ENCODE data around the gene KYNU.
"Not testable (repeated sequence)": the region's sequence is repeated elsewhere in the genome, so short reads cannot be mapped to it uniquely, and the experiment has no call there.

Gene KYNU

DNA sequence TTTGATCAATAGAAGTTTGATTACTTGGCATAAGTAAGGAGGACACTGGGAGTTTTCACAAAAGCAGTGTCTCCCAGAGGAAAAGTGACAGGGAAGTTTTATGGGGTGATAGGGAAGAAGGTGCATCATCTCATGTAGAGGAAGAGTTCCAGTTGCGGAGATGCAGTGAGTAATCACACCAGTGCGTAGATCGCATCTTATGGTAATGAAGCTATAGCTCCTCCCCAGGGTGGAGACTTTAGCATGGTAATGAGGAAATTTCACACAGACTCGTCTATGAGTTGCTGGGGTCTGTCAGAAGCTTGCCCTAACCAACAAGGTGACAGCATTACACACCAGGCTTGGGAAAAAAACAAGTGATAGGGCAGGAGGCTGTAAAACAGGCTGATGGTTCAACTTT, 49.0 kb downstream of the KYNU start:
- DNase-seq, result no peak

DNA sequence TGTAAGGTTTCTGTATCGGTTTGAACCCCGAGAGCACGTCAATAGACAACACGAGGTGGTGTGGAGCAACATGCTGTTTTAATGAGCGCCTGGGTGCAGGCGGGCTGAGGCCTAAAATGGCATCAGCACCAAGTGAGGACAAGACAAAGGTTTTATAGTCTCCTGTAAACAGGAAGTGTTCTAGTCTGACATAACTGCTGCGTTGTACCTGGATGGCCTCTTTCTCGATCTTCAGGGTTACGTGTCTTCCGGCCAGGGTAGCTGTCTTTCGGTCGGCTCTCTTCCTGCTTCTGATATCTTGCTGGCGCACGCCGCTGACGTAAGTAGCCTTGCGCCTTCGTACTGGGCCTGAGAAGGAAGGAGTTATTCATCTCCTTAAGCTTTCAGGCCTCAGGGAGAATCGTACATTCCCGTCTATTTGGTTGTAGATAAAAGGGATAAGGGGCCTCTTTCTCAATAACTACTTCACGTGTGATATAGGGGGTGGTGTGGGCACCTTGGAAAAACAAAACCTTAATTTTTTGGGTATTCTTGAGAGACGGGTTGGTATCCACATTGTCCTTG, 53.5 kb downstream of the KYNU start:
- no peak for DNase-seq

GRCh38 chr2:142933916-142934315, 56.5 kb downstream of the KYNU start:
- no peak for DNase-seq

DNA sequence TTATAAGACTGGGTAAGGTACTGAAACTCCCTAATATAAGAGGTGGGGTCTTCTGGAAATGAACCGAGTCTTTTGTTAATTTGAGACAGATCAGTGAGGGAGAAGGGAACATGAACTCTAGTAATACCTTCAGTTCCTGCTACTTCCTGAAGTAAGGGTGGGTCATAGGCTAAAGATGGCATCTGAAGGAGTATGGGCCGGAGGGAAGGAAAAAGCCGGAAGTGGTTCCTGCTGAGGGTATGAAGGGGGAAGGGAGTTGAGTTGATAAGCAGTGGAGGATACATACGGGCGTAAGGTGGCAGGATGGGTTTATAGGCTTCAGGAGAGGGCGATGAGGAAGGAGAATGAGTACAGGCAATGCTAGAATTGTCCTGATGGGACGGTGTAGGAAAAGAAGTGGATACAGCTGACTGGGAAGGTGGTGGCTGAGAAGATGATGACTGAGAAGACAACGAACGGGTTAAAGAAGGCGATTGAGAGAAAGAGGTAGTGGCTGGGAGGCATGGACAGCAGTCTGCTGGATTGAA, 58.2 kb downstream of the KYNU start:
- no peak for DNase-seq

GRCh38 chr2:142936629-142937028, 59.2 kb downstream of the KYNU start:
- no peak for DNase-seq

GRCh38 chr2:142937347-142937746, 59.9 kb downstream of the KYNU start:
- DNase-seq, result no peak

DNA sequence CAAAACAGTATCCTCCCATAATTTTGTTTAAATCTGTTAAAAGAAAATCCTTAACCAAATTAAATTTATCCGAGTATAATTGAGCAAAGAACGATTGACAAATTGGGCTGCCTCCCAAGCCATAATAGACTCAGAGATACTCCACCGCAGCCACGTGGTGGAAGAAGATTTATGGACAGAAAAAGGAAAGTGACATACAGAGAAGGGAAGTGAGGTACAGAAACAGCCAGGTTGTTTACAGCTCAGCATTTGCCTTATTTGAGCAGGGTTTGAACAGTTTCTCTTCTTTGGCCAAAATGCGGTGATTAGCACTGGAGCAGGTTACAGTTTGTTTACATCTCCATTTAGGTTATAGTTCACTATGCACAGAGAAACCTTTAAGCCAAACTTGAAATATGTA, 60.8 kb downstream of the KYNU start:
- no peak for DNase-seq

- no peak for DNase-seq
Measured at GRCh38 chr2:142940606-142941223, 63.3 kb downstream of the KYNU start.

DNA sequence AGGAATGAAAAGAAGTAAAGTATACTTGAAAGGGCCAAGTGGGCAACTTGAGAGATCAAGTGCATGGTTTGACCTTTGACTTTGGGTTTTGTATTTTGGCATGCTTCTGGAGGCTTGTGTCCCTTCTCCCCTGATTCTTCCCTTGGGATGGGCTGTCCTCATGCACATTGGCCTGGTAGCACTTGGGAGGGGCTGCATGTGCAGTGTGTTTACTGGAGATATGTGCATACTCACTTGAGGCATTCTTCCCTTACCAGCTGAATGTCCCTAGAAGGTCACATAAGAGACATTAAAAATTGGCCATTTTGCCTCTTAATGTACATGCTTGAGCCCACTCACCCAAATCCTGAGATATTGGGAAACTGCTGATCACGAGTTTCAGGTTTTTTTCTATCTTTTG, 65.2 kb downstream of the KYNU start:
- DNase-seq, result no peak

- DNase-seq, result no peak
Measured at GRCh38 chr2:142944264-142944663, 66.8 kb downstream of the KYNU start.

- DNase-seq, result no peak
Measured at GRCh38 chr2:142944721-142945120, 67.3 kb downstream of the KYNU start.

- no peak for DNase-seq
Measured at GRCh38 chr2:142946941-142947340, 69.5 kb downstream of the KYNU start.

GRCh38 chr2:142948723-142949122, 71.3 kb downstream of the KYNU start:
- not testable (repeated sequence) for DNase-seq

DNA sequence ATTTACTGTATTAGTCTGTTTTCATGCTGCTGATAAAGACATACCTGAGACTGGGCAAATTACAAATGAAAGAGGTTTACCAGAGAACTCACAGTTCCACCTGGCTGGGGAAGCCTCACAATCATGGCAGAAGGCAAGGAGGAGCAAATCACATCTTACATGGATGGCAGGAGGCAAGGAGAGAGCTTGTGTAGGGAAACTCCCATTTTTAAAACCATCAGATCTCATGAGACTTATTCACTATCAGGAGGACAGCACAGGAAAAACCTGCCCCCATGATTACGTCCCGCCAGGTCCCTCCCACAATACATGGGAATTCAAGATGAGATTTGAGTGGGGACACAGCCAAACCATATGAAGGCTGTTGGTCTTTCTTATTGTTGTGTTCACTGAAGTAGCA, 72.9 kb downstream of the KYNU start:
- DNase-seq, result not testable (repeated sequence)

GRCh38 chr2:142951190-142952007, 73.9 kb downstream of the KYNU start:
- no peak for DNase-seq

DNA sequence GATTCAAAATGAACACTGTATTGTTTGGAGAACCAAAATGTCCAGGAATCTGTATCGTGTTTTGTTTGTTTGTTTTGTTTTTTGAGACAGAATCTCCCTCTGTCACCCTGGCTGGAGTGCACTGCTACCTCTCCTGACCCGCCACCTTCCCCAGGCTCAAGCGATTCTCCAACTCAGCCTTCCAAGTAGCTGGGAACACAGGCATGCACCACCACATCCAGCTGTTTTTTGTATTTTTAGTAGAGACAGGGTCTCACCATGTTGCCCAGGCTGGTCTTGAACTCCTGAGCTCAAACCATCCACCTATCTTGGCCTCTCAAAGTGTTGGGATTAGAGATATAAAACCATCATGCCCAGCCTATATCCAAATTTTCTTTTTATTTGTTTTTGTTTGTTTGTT, 74.6 kb downstream of the KYNU start:
- DNase-seq, result no peak

GRCh38 chr2:142952793-142953494, 75.5 kb downstream of the KYNU start:
- DNase-seq, result no peak

DNA sequence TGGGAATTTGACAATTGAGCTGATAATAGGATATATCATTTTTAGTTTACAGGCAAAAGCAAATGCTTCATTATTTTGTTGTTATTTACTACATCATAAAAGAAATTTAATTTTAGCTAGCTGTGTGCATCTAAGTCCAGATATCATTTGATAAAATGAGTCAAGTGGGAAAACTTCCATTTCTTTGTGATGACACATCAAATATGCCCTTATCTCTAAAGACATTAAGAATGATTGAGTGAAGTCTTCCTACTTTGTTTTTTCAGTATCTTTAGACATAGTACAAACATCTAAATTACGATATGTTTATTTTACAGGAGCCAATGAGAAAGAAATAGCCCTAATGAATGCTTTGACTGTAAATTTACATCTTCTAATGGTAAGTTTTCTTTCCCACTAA, 77.0 kb downstream of the KYNU start:
- DNase-seq, result no peak

GRCh38 chr2:142957144-142957543, 79.7 kb downstream of the KYNU start:
- DNase-seq, result no peak

GRCh38 chr2:142961202-142961601, 83.7 kb downstream of the KYNU start:
- DNase-seq, result no peak

GRCh38 chr2:142965443-142965842, 88.0 kb downstream of the KYNU start:
- DNase-seq, result no peak

DNA sequence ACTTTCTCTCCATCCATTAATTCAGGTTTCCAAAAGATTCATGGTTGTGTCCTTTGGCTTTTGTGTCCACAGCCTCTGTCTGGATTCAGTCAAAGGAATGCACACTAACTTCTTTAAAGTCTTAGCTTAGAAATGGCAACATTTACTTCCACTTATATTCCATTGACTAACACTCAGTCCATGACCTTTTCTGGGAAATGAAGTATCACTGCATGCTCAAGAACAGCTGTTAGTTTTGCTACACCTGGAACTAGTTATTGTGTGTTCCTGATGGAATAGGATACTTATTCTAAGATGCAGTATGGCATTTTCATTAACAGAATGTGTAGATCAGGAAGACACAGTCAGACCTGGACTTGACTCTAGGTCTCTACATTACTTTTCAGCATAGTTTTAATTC, 88.8 kb downstream of the KYNU start:
- no peak for DNase-seq

DNA sequence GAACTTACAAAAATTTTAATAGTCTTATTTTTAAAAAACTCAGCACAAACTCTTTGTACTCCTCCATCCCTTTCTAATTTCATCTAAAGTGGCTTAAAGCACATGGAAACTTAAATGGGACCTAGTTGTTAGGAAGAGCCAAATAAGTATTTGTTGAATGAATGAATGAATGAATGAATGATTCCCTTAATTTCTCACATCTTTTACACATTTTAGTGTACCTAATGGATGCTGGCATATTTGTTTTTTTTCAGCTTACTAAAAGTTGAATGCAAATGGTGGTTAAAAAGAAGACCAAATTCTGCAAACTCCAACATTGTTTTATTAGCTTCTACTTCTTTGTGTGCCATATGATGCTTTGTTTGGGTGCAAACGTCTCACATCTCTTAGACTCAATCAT, 89.6 kb downstream of the KYNU start:
- DNase-seq, result no peak

Measured in activated gamma-delta T cell treated with Interleukin-2 at 50 U/mL for 16 hours (primary cell).